Fibroblast of lung (primary cell): ENCODE data around the gene PSMD11.

Experiments used
- CTCF ChIP-seq, 2 donors: IDR thresholded peaks in 1 of 2; conservative IDR thresholded peaks in 1 of 2; 1 replicate in 1 of 2; 2 replicates in 1 of 2; pipeline ENCODE4 v1.5.1; 2011 to 2012; ENCODE audit warnings: low read length in 2 of 2, control low read depth in 1 of 2, inconsistent platforms in 1 of 2, low read depth in 1 of 2, mild to moderate bottlenecking in 1 of 2
- EZH2 ChIP-seq: IDR thresholded peaks from 2 replicates; pipeline ENCODE4 v1.5.1; 2012; ENCODE audit warnings: low read length, control low read depth, mild to moderate bottlenecking; ENCODE audit errors: missing control alignments

- no peak for TF ChIP-seq CTCF (conservative IDR thresholded peaks at IDR 0.05 in 1 of 2, IDR thresholded peaks at IDR 0.05 in 1 of 2; ENCODE audit: low read depth in 1 of 2, low read length in 2 of 2)
- no peak for TF ChIP-seq EZH2
Measured at GRCh38 chr17:32488604-32489180, 44.4 kb downstream of the PSMD11 start.
